HG02840 (cell line): ENCODE measurements around the gene ERC1.
"Not testable (repeated sequence)": the region's sequence is repeated elsewhere in the genome, so short reads cannot be mapped to it uniquely, and the experiment has no call there.

Source experiments
- ATAC-seq: cut with Tn5 transposase; IDR thresholded peaks from one replicate; pipeline ENCODE4 v1.9.1; 2021; ENCODE audit warnings: mild to moderate bottlenecking, moderate library complexity, moderate number of reproducible peaks; ENCODE audit not compliant: unreplicated experiment, low FRiP score

ERC1 gene

DNA sequence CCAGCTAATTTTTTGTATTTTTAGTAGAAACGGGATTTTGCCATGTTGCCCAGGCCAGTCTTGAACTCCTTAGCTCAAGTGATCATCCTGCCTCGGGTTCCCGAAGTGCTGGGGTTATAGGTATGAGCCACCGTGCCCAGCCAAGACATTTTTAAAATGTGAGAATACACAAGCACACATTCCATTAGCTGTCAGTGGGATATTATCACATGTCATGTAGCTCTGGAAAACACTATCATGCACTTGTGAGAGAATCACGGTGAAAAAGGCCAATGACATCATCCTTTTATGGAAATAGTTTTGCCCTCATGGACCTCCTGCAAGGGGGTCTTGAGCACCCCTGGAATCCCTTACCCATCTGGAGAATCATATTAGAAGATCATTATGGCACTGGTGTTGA is 28.3 kb downstream of the ERC1 start:
- no peak for ATAC-seq

GRCh38 chr12:1020389-1020788 is 29.4 kb downstream of the ERC1 start:
- ATAC-seq: no peak

- no peak for ATAC-seq
These were observed 31.3 kb downstream of the ERC1 start for GRCh38 chr12:1022032-1022970.

DNA sequence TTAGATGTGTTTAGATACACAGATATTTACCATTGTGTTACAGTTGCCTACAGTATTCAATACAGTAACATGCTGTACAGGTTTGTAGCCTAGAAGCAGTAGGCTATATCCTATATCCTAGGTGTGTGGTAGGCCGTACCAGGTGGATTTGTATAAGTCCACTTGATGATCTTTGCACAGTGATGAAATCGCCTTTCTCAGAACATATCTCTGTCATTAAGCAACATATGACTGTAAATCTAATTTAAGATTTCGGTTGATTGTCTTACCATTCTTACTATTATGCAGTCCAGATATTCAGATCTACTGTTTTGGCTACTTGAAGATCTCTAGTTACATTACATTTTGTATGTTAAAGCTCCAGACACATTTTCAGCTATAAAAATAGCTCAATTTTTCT is 39.8 kb downstream of the ERC1 start:
- no peak for ATAC-seq

DNA sequence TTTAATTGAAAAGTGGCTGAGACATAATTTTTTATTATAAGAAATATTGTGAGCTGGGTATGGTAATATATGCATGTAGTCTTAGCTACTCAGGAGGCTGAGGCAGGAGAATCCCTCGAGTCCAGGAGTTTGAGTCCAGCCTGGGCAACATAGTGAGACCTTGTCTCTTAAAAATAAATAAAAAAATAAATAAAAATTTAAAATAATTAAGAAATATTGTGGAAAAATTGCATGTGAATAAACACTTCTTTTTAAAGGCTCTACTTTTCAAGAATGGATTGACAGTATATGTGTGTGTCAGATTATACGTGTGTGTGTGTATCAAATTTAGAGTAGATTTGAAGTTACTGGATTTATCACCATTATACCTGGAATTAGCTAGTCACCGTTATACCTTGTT is 43.2 kb downstream of the ERC1 start:
- no peak for ATAC-seq

DNA sequence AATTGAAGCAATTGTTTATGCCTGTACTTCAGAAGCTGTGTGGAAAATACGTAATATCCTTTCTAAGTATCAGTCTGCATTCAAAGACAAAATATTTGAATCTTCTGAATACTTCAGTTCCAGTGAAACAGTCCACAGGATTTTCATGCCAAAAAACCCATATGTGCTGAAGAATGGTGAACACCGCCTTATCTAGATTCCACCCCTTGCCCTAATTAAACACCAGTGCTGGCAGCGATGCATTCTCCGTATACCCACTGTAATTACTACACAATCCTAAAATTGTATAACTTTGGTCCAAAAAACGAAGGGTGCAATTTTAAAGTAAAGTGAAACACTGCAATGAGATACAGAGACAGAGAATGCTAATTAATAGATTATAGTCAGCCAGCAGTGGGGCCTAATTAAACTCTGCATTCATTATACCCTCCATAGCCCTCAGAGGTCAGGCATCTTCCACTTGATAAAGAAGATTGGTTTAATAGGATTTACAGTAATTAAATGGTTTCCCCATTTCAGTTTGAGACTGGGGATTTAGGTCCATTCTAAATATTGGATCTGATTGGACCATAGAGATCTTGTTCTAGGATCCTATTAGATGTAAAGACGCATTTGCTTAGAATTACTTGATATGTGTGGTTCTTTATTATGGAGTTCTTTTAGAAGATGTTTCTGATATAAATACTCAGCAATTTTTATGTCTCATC is 43.9 kb downstream of the ERC1 start:
- ATAC-seq: no peak

DNA sequence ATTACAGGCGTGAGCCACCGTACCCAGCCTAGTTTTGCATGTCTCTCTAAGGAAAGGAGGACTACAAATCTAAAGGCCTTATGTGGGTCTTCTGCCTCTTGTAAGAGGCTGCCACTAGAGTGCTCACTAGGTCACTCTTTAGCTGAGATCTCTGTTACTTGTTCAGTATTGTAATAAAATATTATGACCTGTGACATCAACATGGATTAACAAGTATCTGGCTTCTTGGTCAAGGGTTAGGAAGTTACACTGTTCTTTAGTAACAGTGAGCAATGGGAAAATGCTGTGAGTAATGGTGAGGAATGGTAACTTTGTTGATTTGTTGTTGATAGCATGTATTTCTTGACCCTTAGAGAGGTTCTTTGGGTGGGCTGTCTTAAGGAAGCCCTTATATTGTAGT is 50.5 kb downstream of the ERC1 start:
- no peak for ATAC-seq

DNA sequence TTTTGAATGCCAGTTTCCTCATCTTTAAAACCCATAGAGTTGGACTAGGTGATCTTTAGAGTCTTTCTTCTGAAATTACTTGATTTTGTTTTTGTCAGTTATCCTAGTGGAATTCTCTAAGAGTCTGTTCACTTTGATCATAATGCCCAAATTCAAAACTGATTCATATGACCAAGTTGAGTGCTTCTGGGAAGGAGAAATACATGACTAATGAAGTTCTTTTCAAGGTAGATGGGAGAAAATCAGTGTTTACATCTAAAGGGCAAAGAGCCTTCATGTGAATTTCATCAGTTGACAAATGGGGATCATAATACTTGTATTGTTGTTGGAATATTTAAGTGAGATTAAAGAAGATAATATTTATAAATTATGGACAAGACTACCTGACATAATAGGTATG is 53.2 kb downstream of the ERC1 start:
- ATAC-seq: no peak

- ATAC-seq: no peak
These were observed 53.7 kb downstream of the ERC1 start for GRCh38 chr12:1044696-1045095.

DNA sequence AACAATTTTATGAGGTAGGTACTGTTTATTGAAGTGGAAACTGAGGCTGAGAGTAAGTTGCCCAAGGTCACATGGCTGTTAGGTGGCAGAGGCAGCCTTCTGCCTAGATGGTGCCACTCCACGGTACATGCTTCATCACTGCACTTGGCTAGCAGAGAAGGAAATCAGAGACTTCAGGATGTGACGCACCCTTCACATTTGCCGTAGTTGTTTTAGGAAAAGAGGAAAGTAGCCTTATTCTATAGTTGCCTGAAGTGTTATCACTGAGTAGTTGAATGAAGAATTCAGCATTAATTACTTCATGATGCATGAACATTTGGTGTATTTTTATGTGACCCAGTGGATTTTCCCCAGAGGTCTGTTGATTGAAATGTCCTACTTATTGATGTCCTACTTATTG is 55.7 kb downstream of the ERC1 start:
- ATAC-seq: no peak

- no peak for ATAC-seq
These were observed 57.1 kb downstream of the ERC1 start for GRCh38 chr12:1047898-1048660.

DNA sequence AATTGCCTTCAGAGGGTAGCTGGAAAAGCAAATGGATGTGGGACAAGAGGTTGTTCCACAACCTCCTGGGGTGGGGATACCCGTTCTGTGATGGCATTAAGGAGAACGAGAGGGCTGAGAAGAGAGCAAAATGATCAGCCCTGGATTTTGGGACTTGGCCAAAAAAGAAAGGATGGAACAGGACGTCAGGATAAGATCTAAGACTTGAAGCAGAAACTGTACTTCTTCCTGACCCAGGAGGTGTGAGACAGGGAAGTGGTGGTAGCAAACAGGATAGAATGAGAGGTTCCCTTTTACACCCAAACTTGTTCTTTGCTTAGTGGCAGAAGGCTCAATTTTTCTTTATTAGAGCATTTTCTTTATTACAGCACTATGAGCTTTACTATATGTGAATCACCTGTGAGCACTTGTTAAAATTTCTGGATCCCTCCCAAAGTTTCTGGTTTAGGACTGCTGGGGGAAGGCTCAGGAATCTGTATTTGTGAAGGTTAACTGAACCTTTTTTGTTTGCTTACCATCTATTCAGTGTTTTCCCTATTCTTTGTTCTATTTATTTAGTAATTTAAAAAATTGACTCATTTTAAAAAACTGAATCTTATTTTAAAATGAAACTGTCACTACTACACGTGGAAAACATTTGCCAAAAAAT is 59.2 kb downstream of the ERC1 start:
- ATAC-seq: no peak

- not testable (repeated sequence) for ATAC-seq
These were observed 60.6 kb downstream of the ERC1 start for GRCh38 chr12:1051672-1052071.

- ATAC-seq: no peak
These were observed 62.7 kb downstream of the ERC1 start for GRCh38 chr12:1053690-1054089.

GRCh38 chr12:1054117-1054870 is 63.3 kb downstream of the ERC1 start:
- ATAC-seq: no peak

- no peak for ATAC-seq
These were observed 65.4 kb downstream of the ERC1 start for GRCh38 chr12:1056390-1056789.

GRCh38 chr12:1058423-1058822 is 67.4 kb downstream of the ERC1 start:
- ATAC-seq: no peak

- ATAC-seq: no peak
These were observed 68.1 kb downstream of the ERC1 start for GRCh38 chr12:1059162-1059561.

DNA sequence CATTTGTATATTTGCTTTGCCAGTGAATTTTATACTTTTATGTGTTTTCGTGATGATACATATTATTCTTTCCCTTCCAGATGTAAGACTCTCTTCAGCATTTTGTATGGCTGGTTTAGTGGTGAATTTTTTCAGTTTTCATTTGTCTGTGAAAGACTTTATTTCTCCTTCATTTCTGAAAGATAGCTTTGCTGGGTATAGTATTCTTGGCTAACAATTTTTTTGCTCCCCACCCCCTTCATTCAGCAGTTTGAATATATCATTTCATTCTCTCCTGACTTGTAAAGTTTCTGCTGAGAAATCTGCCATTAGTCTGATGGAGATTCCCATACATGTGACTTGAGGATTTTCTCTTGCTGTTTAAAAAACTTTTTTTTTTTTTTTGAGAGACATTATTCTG is 72.8 kb downstream of the ERC1 start:
- ATAC-seq: no peak

DNA sequence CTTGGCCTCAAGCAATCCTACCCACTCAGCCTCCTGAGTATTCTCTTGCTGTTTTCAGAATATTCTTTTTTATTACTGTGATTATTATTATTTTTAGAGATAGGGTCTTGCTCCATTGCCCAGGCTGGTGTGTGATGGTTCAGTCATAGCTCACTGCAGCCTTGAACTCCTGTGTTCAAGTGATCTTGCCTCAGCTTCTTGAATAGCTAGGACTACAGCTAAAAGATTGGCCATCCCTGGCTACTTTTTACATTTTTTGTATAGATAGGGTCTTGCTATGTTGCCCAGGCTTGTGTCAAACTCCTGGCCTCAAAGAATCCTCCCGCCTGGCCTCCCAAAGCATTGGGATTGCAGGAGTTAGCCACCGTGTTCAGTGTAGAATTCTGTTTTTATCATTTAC is 73.3 kb downstream of the ERC1 start:
- no peak for ATAC-seq
